Parathyroid adenoma (tissue), 2 donors: ENCODE measurements around the gene ATP2B2.

Experiments used
- H2AFZ ChIP-seq: fragments of 300-600 bp; sonication (generic); one replicate; pipeline ENCODE4 v1.7.0; 2017; ENCODE audit warnings: antibody characterized with exemption, mild to moderate bottlenecking
- H3K27ac ChIP-seq: fragments of 300-600 bp; sonication (generic); one replicate; pipeline ENCODE4 v1.7.0; 2017
- H3K27me3 ChIP-seq: fragments of 300-600 bp; sonication (generic); one replicate; pipeline ENCODE4 v1.7.0; 2017; ENCODE audit warnings: low read length; ENCODE audit not compliant: control insufficient read depth, insufficient read depth
- H3K36me3 ChIP-seq: fragments of 300-600 bp; sonication (generic); one replicate; pipeline ENCODE4 v1.7.0; 2017; ENCODE audit warnings: low read length; ENCODE audit not compliant: control insufficient read depth, insufficient read depth
- H3K4me1 ChIP-seq: fragments of 300-600 bp; sonication (generic); one replicate; pipeline ENCODE4 v1.7.0; 2017; ENCODE audit warnings: control low read depth
- H3K4me2 ChIP-seq: fragments of 300-600 bp; sonication (generic); one replicate; pipeline ENCODE4 v1.7.0; 2017; ENCODE audit warnings: low read length
- H3K4me3 ChIP-seq: fragments of 300-600 bp; sonication (generic); one replicate; pipeline ENCODE4 v1.7.0; 2017; ENCODE audit warnings: low read depth, low read length
- H3K79me2 ChIP-seq: fragments of 300-600 bp; sonication (generic); one replicate; pipeline ENCODE4 v1.7.0; 2017; ENCODE audit warnings: control low read depth
- H3K9ac ChIP-seq: fragments of 300-600 bp; sonication (generic); one replicate; pipeline ENCODE4 v1.7.0; 2017; ENCODE audit warnings: mild to moderate bottlenecking
- H3K9me3 ChIP-seq: fragments of 300-600 bp; sonication (generic); one replicate; pipeline ENCODE4 v1.7.0; 2017; ENCODE audit warnings: low read length; ENCODE audit not compliant: control insufficient read depth
- TF ChIP-seq, protein P1 (sequence below): fragments of 300-600 bp; sonication (generic); IDR thresholded peaks from one replicate; pipeline ENCODE4 v1.7.0; 2017; ENCODE audit warnings: antibody characterized with exemption, mild to moderate bottlenecking
- donor health status: primary hyperparathyroidism.

ATP2B2 gene

DNA sequence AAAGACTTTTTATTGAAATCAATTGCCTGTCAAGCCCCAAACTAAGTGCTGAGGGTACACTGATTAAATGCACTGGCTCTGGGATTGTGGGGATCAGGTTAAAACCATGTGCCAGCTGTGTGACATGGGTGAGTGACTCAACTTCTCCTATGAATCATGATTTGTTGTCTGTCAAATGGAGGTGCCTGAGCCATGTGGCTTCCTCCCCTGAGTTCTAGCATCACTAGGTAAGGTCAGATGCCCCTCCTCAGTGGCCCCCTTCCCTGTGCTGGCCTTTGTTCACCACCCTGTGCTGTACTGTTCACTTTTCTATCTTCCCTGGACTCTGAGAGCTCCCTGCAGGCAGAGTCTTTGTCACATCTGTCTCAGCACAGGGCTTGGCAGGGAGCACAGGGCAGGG is 43.6 kb upstream of the ATP2B2 start:
- TF ChIP-seq, protein P1, sequence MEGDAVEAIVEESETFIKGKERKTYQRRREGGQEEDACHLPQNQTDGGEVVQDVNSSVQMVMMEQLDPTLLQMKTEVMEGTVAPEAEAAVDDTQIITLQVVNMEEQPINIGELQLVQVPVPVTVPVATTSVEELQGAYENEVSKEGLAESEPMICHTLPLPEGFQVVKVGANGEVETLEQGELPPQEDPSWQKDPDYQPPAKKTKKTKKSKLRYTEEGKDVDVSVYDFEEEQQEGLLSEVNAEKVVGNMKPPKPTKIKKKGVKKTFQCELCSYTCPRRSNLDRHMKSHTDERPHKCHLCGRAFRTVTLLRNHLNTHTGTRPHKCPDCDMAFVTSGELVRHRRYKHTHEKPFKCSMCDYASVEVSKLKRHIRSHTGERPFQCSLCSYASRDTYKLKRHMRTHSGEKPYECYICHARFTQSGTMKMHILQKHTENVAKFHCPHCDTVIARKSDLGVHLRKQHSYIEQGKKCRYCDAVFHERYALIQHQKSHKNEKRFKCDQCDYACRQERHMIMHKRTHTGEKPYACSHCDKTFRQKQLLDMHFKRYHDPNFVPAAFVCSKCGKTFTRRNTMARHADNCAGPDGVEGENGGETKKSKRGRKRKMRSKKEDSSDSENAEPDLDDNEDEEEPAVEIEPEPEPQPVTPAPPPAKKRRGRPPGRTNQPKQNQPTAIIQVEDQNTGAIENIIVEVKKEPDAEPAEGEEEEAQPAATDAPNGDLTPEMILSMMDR, result no peak
- Histone ChIP-seq H3K4me3 (no peak overlapping the region), H3K79me2 (no peaks in the 10 kb centered on the region), H3K9ac (no peak overlapping the region), H2AFZ (no peak overlapping the region), H3K4me1 (no peaks in the 10 kb centered on the region), H3K27me3 (no peaks in the 10 kb centered on the region), H3K27ac (no peak overlapping the region), H3K4me2 (no peak overlapping the region), H3K36me3 (no peaks in the 10 kb centered on the region), H3K9me3 (no peaks in the 10 kb centered on the region)

DNA sequence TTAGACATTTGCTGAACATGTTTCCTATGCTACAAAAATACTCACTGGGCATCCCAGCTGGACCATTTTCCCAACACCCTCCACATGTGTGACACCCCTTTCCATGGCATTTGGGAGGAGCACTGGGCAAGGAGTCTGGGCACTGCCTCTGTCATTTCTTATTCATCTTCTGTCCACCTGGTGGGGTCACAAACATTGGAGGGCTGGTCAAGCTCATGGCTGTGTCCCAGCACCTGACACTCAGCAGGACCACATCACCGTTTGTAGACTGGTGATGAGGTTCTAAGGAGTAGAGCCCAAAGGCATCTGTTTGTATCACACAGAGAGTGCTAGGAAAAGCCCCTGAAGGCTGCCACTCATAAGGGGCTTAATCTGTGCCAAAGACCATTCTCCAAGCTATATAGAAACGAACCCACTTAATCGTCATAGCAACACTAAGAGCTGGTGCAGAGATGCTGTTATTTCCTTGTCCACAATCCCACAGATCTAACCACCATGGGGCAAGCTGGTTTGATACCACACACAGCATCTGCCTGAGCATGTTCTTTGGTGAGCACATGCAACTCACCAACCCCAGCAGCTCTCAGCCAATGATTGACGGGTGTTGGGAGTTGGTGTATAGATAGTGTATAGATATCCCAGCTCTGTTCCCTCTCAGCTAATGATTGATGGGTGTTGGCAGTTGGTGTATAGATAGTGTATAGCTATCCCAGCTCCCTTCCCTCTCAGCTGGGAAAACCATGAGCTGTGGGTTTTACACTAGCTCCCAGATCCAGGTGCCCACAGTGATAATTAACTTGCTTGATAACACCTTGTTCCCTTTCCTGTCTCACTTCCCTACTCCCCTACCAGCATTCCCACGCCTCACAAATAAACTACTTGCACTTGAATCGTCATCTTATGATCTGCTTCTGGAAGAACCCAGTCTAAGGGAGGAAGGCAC is 42.7 kb upstream of the ATP2B2 start:
- no peaks in the 10 kb centered on the region for H3K27me3 ChIP-seq

DNA sequence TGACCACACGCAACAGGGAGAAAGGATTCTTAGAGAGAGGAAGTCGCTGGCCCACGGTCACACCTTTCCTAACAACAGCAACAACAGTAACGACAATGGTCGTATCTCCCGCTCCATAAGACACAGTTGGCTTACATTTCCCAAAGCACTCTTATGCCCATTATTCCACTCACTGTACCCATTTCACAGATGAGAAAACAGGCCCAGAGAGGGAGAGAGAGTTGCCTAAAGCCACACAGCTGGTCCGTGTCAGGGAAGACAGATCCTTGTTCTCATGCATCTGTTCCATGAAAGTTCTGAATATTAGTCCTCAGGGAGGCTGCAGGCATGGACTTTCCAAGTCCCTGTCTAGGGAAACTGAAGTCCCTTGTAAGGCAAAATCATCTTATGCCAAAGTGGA is 42.0 kb upstream of the ATP2B2 start:
- H3K9me3 ChIP-seq, result no peaks in the 10 kb centered on the region
- H3K27ac ChIP-seq, result no peak overlapping the region
- no peaks in the 10 kb centered on the region for H3K79me2 ChIP-seq
- no peak overlapping the region for H3K9ac ChIP-seq
- H3K36me3 ChIP-seq, result no peaks in the 10 kb centered on the region
- TF ChIP-seq, protein P1, result no peak
- no peak overlapping the region for H3K4me3 ChIP-seq
- no peaks in the 10 kb centered on the region for H3K27me3 ChIP-seq
- H3K4me2 ChIP-seq, result no peak overlapping the region
- no peaks in the 10 kb centered on the region for H3K4me1 ChIP-seq
- no peak overlapping the region for H2AFZ ChIP-seq

More for the DNA sequence above, 42.7 kb upstream of the ATP2B2 start:
- no peak overlapping the region for H3K4me2 ChIP-seq
- no peak overlapping the region for H3K27ac ChIP-seq
- no peak overlapping the region for H2AFZ ChIP-seq
- H3K4me3 ChIP-seq, result no peak overlapping the region
- H3K36me3 ChIP-seq, result no peaks in the 10 kb centered on the region
- no peak overlapping the region for H3K9ac ChIP-seq
- no peaks in the 10 kb centered on the region for H3K4me1 ChIP-seq
- no peaks in the 10 kb centered on the region for H3K79me2 ChIP-seq
- H3K9me3 ChIP-seq, result no peaks in the 10 kb centered on the region
- TF ChIP-seq, protein P1, result no peak

DNA sequence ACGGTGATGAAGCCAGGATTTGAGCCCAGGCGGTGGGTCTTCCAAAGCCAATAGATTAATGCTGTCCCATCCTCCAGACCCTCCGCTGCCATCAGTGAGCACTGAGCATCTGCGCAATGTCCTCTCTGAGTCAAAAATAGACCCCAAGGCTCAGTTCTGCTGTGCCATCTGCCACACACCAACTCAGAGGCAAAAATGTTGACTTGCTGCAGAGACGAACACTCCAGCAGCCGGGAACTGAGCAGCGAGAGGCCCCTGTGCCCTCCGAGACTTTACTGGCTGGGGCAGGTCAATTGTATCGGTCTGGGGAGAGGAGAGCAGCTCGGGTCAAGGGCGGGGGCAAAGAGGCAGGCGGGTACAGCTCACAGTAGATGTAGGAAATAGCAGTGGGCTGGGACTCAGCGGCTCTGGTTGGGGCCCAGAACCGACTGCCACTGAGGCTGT is 41.5 kb upstream of the ATP2B2 start:
- no peaks in the 10 kb centered on the region for H3K4me1 ChIP-seq
- H3K36me3 ChIP-seq, result no peaks in the 10 kb centered on the region
- no peaks in the 10 kb centered on the region for H3K79me2 ChIP-seq
- no peaks in the 10 kb centered on the region for H3K9me3 ChIP-seq
- TF ChIP-seq, protein P1, result no peak
- no peak overlapping the region for H2AFZ ChIP-seq
- no peak overlapping the region for H3K4me3 ChIP-seq
- H3K27me3 ChIP-seq, result no peaks in the 10 kb centered on the region
- no peak overlapping the region for H3K9ac ChIP-seq
- no peak overlapping the region for H3K4me2 ChIP-seq
- H3K27ac ChIP-seq, result no peak overlapping the region
